Suprapubic skin (tissue), 4 donors: ENCODE measurements around the gene PCNP. TPM values are rescaled to one million over a fixed set of nuclear protein-coding genes. Genes with fewer than 3 reads are reported as not detected.
"Not testable (repeated sequence)": the region's sequence is repeated elsewhere in the genome, so short reads cannot be mapped to it uniquely, and the experiment has no call there.

ENCODE experiments used
- DNase-seq, 2 donors: peaks; one replicate each; pipeline ENCODE4 v3.0.0-alpha.2; 2019; ENCODE audit warnings: low spot score in 2 of 2
- H3K27ac ChIP-seq: fragments of 200-600 bp; sonication (generic); one replicate; pipeline ENCODE4 v1.5.1; 2019
- H3K27me3 ChIP-seq: fragments of 200-600 bp; sonication (generic); one replicate; pipeline ENCODE4 v1.5.1; 2019
- H3K36me3 ChIP-seq: fragments of 200-600 bp; sonication (generic); one replicate; pipeline ENCODE4 v1.5.1; 2019
- H3K4me1 ChIP-seq: fragments of 200-600 bp; sonication (generic); one replicate; pipeline ENCODE4 v1.5.1; 2019
- H3K4me3 ChIP-seq: fragments of 200-600 bp; sonication (generic); one replicate; pipeline ENCODE4 v1.5.1; 2019; ENCODE audit warnings: mild to moderate bottlenecking
- H3K9me3 ChIP-seq: fragments of 200-600 bp; sonication (generic); one replicate; pipeline ENCODE4 v1.5.1; 2019
- CTCF ChIP-seq, 2 donors: fragments of 200-600 bp in 1 of 2; fragments of 450-650 bp in 1 of 2; sonication (generic) in 1 of 2; IDR thresholded peaks; one replicate each; pipeline ENCODE4 v1.5.1; 2016 to 2019; ENCODE audit warnings: antibody characterized with exemption in 2 of 2, mild to moderate bottlenecking in 1 of 2, moderate library complexity in 1 of 2
- EP300 ChIP-seq: sonication (generic); formaldehyde crosslinking; IDR thresholded peaks from one replicate; pipeline ENCODE4 v1.6.1; 2017; ENCODE audit warnings: antibody characterized with exemption
- POLR2A ChIP-seq, 2 donors: fragments of 450-650 bp; IDR thresholded peaks; one replicate each; pipeline ENCODE4 v1.6.1; 2017; ENCODE audit warnings: antibody characterized with exemption in 2 of 2, mild to moderate bottlenecking in 2 of 2, moderate library complexity in 2 of 2
- POLR2AphosphoS5 ChIP-seq, 3 donors: sonication (generic); formaldehyde crosslinking; IDR thresholded peaks; one replicate each; pipeline ENCODE4 v1.6.1; 2017; ENCODE audit warnings: antibody characterized with exemption in 3 of 3
- WGBS: methylation state at CpG from one replicate; pipeline ENCODE4 v1.1.5; 2018; 5-methylcytosine and 5-hydroxymethylcytosine counted together
- total RNA-seq, 4 donors: library from RNA; depleted of rRNA; stranded (reverse); fragments of >200 nt; gene quantifications; one replicate each; pipeline ENCODE4 v1.1.0, GENCODE V29; 2016

Gene PCNP
- total RNA-seq, 4 donors from 2014 or later, result 53.8 to 133 (median 72.6) TPM

- DNase-seq, result no peak
- 92% methylated on average over 2 of the region's 2 CpGs for WGBS
- no peak for TF ChIP-seq POLR2A (IDR thresholded peaks at IDR 0.05)
- no peak for TF ChIP-seq CTCF (IDR thresholded peaks at IDR 0.05)
- no peak for TF ChIP-seq EP300
- no peak for TF ChIP-seq POLR2AphosphoS5 (IDR thresholded peaks at IDR 0.05)
Measured at GRCh38 chr3:101611023-101611422, 37.0 kb downstream of the PCNP start.

GRCh38 chr3:101613014-101613413 lies 39.0 kb downstream of the PCNP start:
- H3K9me3 ChIP-seq, H3K36me3 ChIP-seq, H3K27ac ChIP-seq, DNase-seq, H3K4me1 ChIP-seq, H3K4me3 ChIP-seq, H3K27me3 ChIP-seq: not testable (repeated sequence)
- WGBS, result 72% methylated on average over 9 of the region's 9 CpGs

More at GRCh38 chr3:101611023-101611422, 37.0 kb downstream of the PCNP start:
- Histone ChIP-seq H3K27ac (no peak overlapping the region), H3K4me3 (no peak overlapping the region), H3K4me1 (no peaks in the 10 kb centered on the region), H3K9me3 (no peaks in the 10 kb centered on the region), H3K27me3 (no peaks in the 10 kb centered on the region), H3K36me3 (no peaks in the 10 kb centered on the region)

- DNase-seq, result no peak
- no peak overlapping the region for H3K4me3 ChIP-seq
- H3K27me3 ChIP-seq, result no peaks in the 10 kb centered on the region
- 93% methylated on average over 6 of the region's 6 CpGs for WGBS
- no peak overlapping the region for H3K27ac ChIP-seq
- TF ChIP-seq POLR2A (IDR thresholded peaks at IDR 0.05) (no peak), EP300 (no peak), POLR2AphosphoS5 (IDR thresholded peaks at IDR 0.05) (no peak), CTCF (IDR thresholded peaks at IDR 0.05) (no peak)
- no peaks in the 10 kb centered on the region for H3K36me3 ChIP-seq
- H3K4me1 ChIP-seq, result no peaks in the 10 kb centered on the region
- peaks cover 4% of the 10 kb centered on the region for H3K9me3 ChIP-seq
Measured at GRCh38 chr3:101615525-101615924, 41.5 kb downstream of the PCNP start.

GRCh38 chr3:101617478-101617877 lies 43.5 kb downstream of the PCNP start:
- 92% methylated on average over 7 of the region's 7 CpGs for WGBS
- Histone ChIP-seq H3K27ac (no peak overlapping the region), H3K36me3 (no peaks in the 10 kb centered on the region), H3K4me3 (no peak overlapping the region), H3K9me3 (peaks cover 4% of the 10 kb centered on the region), H3K27me3 (no peaks in the 10 kb centered on the region), H3K4me1 (no peaks in the 10 kb centered on the region)
- no peak for DNase-seq
- TF ChIP-seq CTCF (IDR thresholded peaks at IDR 0.05) (no peak), POLR2A (IDR thresholded peaks at IDR 0.05) (no peak), EP300 (no peak), POLR2AphosphoS5 (IDR thresholded peaks at IDR 0.05) (no peak)

GRCh38 chr3:101618726-101619125 lies 44.7 kb downstream of the PCNP start:
- Histone ChIP-seq H3K4me1 (no peaks in the 10 kb centered on the region), H3K9me3 (peaks cover 4% of the 10 kb centered on the region), H3K27ac (no peak overlapping the region), H3K4me3 (no peak overlapping the region), H3K36me3 (no peaks in the 10 kb centered on the region), H3K27me3 (no peaks in the 10 kb centered on the region)
- 94% methylated on average over 1 of the region's 1 CpG for WGBS
- TF ChIP-seq CTCF (IDR thresholded peaks at IDR 0.05), result no peak
- TF ChIP-seq EP300, result no peak
- TF ChIP-seq POLR2AphosphoS5 (IDR thresholded peaks at IDR 0.05), result no peak
- TF ChIP-seq POLR2A (IDR thresholded peaks at IDR 0.05), result no peak
- DNase-seq, result no peak

GRCh38 chr3:101619734-101620133 lies 45.8 kb downstream of the PCNP start:
- peaks cover 4% of the 10 kb centered on the region for H3K9me3 ChIP-seq
- TF ChIP-seq POLR2A (IDR thresholded peaks at IDR 0.05) (no peak), EP300 (no peak), POLR2AphosphoS5 (IDR thresholded peaks at IDR 0.05) (no peak), CTCF (IDR thresholded peaks at IDR 0.05) (no peak)
- WGBS, result 87% methylated on average over 3 of the region's 3 CpGs
- H3K36me3 ChIP-seq, result no peaks in the 10 kb centered on the region
- DNase-seq, result no peak
- no peaks in the 10 kb centered on the region for H3K27me3 ChIP-seq
- no peak overlapping the region for H3K27ac ChIP-seq
- H3K4me1 ChIP-seq, result no peaks in the 10 kb centered on the region
- no peak overlapping the region for H3K4me3 ChIP-seq
